ENCODE measurements around the gene NOP53.

DNA sequence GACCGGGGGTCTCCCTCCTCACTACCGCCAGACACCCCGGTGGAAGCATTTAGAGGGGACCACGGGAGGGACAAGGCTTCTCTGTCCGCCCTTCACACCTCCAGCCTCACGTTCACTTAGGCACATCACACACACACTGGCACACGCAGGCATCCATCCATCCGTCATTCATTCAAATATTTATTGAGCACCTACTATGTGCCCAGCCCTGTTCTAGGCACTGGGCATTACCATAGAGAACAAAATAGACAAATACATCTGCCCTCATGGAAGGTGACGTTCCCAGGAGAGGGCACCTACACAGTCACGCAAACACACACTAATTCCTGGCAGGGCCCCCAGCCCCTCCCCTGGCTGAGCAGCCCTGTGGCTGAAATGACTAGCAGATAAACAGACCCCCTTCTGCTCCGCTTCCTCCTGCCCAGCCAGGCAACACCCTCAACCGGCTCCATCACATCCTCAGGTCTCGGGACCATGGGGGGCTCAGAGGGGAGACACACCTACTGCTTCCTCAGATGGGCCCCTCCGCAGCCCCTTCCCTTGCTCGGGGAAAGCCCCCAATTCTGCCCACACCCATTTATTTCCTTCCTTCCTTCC, 3.7 kb upstream of the NOP53 start:
- TF ChIP-seq, protein P1, sequence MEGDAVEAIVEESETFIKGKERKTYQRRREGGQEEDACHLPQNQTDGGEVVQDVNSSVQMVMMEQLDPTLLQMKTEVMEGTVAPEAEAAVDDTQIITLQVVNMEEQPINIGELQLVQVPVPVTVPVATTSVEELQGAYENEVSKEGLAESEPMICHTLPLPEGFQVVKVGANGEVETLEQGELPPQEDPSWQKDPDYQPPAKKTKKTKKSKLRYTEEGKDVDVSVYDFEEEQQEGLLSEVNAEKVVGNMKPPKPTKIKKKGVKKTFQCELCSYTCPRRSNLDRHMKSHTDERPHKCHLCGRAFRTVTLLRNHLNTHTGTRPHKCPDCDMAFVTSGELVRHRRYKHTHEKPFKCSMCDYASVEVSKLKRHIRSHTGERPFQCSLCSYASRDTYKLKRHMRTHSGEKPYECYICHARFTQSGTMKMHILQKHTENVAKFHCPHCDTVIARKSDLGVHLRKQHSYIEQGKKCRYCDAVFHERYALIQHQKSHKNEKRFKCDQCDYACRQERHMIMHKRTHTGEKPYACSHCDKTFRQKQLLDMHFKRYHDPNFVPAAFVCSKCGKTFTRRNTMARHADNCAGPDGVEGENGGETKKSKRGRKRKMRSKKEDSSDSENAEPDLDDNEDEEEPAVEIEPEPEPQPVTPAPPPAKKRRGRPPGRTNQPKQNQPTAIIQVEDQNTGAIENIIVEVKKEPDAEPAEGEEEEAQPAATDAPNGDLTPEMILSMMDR (IDR thresholded peaks at IDR 0.05) = no peak
- TF ChIP-seq FOXP1 (CRISPR knock-in tag; IDR thresholded peaks at IDR 0.05; ENCODE audit: borderline replicate concordance) (no peak), ZNF263 (CRISPR knock-in tag; IDR thresholded peaks at IDR 0.05; ENCODE audit: low read depth) (no peak), ZNF138 (CRISPR knock-in tag; conservative IDR thresholded peaks at IDR 0.05) (no peak), NR1H2 (CRISPR knock-in tag; IDR thresholded peaks at IDR 0.05) (no peak)
- TF ChIP-seq, protein P2, sequence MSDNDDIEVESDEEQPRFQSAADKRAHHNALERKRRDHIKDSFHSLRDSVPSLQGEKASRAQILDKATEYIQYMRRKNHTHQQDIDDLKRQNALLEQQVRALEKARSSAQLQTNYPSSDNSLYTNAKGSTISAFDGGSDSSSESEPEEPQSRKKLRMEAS (CRISPR knock-in tag; IDR thresholded peaks at IDR 0.05) = no peak
- TF ChIP-seq, protein P3, sequence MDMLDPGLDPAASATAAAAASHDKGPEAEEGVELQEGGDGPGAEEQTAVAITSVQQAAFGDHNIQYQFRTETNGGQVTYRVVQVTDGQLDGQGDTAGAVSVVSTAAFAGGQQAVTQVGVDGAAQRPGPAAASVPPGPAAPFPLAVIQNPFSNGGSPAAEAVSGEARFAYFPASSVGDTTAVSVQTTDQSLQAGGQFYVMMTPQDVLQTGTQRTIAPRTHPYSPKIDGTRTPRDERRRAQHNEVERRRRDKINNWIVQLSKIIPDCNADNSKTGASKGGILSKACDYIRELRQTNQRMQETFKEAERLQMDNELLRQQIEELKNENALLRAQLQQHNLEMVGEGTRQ (CRISPR knock-in tag; IDR thresholded peaks at IDR 0.05) = no peak
- TF ChIP-seq, protein P4, sequence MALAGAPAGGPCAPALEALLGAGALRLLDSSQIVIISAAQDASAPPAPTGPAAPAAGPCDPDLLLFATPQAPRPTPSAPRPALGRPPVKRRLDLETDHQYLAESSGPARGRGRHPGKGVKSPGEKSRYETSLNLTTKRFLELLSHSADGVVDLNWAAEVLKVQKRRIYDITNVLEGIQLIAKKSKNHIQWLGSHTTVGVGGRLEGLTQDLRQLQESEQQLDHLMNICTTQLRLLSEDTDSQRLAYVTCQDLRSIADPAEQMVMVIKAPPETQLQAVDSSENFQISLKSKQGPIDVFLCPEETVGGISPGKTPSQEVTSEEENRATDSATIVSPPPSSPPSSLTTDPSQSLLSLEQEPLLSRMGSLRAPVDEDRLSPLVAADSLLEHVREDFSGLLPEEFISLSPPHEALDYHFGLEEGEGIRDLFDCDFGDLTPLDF (CRISPR knock-in tag; IDR thresholded peaks at IDR 0.05) = no peak

Measured in WTC11 (cell line).